HL-60 (cell line): Measurements from ENCODE around the gene CDC25A.

Experiments
- DNase-seq, 2 experiments: peaks; one replicate each; pipeline ENCODE4 v3.0.0-alpha.2; 2010 to 2020; ENCODE audit warnings: low read depth in 1 of 2, low spot score in 1 of 2
- H3K27ac ChIP-seq: fragments of 250-450 bp; sonication (Bioruptor Pico); replicated peaks from 2 replicates; pipeline ENCODE4 v1.5.1; 2020; ENCODE audit warnings: mild to moderate bottlenecking, moderate library complexity
- H3K27me3 ChIP-seq: fragments of 250-450 bp; sonication (Bioruptor Pico); 2 replicates; pipeline ENCODE4 v1.5.1; 2021; ENCODE audit warnings: mild to moderate bottlenecking, moderate library complexity; ENCODE audit not compliant: insufficient read depth, poor library complexity, severe bottlenecking
- H3K4me3 ChIP-seq: replicated peaks from 2 replicates; pipeline ENCODE4 v1.5.1; 2011; ENCODE audit warnings: mild to moderate bottlenecking, control low read depth, low read length; ENCODE audit not compliant: insufficient read depth
- GABPA ChIP-seq: IDR thresholded peaks from 2 replicates; pipeline ENCODE4 v1.6.1; 2012; ENCODE audit warnings: low read depth
- POLR2AphosphoS5 ChIP-seq: IDR thresholded peaks from 2 replicates; pipeline ENCODE4 v1.6.1; 2012; ENCODE audit warnings: low read depth
- SPI1 ChIP-seq: IDR thresholded peaks from 2 replicates; pipeline ENCODE4 v1.6.1; 2012; ENCODE audit warnings: low read depth, mild to moderate bottlenecking, borderline replicate concordance
- TF ChIP-seq, protein P1 (sequence below): IDR thresholded peaks from 2 replicates; pipeline ENCODE4 v1.6.1; 2012; ENCODE audit warnings: low read depth; ENCODE audit not compliant: insufficient replicate concordance
- TF ChIP-seq, protein P2 (sequence below): IDR thresholded peaks from one replicate; pipeline ENCODE4 v1.5.1; 2011; ENCODE audit warnings: low read length, control low read depth, inconsistent platforms; ENCODE audit not compliant: insufficient read depth

CDC25A gene

GRCh38 chr3:48218537-48218936 lies 30.3 kb upstream of the CDC25A start:
- H3K27ac ChIP-seq: no peak overlapping the region
- TF ChIP-seq, protein P1, sequence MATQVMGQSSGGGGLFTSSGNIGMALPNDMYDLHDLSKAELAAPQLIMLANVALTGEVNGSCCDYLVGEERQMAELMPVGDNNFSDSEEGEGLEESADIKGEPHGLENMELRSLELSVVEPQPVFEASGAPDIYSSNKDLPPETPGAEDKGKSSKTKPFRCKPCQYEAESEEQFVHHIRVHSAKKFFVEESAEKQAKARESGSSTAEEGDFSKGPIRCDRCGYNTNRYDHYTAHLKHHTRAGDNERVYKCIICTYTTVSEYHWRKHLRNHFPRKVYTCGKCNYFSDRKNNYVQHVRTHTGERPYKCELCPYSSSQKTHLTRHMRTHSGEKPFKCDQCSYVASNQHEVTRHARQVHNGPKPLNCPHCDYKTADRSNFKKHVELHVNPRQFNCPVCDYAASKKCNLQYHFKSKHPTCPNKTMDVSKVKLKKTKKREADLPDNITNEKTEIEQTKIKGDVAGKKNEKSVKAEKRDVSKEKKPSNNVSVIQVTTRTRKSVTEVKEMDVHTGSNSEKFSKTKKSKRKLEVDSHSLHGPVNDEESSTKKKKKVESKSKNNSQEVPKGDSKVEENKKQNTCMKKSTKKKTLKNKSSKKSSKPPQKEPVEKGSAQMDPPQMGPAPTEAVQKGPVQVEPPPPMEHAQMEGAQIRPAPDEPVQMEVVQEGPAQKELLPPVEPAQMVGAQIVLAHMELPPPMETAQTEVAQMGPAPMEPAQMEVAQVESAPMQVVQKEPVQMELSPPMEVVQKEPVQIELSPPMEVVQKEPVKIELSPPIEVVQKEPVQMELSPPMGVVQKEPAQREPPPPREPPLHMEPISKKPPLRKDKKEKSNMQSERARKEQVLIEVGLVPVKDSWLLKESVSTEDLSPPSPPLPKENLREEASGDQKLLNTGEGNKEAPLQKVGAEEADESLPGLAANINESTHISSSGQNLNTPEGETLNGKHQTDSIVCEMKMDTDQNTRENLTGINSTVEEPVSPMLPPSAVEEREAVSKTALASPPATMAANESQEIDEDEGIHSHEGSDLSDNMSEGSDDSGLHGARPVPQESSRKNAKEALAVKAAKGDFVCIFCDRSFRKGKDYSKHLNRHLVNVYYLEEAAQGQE: no peak
- no peaks in the 10 kb centered on the region for H3K27me3 ChIP-seq
- DNase-seq: no peak
- no peak overlapping the region for H3K4me3 ChIP-seq

DNA sequence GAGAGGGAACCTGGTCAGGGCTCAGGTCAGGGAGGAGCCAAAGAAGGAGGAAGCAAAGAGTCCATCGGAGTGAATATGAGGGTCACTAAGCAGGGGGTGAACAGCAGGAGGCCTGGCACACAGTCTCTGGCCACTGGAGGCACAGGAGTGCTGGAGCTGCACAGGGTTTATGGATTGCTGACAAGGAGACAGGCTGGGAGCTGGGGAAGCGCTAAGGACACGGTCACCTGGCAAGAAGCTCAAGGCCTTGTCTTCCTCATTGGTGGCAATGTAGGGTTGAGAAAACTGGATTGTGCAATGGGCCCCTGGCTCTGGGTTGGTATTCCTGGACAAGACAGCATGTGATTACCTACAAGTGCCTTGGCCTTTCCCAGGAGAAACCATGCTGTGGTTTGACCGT lies 29.2 kb upstream of the CDC25A start:
- H3K27ac ChIP-seq: no peak overlapping the region; the same call in 1 of the 2 replicates
- DNase-seq: peak; percentile 58 to 59
- H3K4me3 ChIP-seq: no peak overlapping the region
- TF ChIP-seq, protein P2, sequence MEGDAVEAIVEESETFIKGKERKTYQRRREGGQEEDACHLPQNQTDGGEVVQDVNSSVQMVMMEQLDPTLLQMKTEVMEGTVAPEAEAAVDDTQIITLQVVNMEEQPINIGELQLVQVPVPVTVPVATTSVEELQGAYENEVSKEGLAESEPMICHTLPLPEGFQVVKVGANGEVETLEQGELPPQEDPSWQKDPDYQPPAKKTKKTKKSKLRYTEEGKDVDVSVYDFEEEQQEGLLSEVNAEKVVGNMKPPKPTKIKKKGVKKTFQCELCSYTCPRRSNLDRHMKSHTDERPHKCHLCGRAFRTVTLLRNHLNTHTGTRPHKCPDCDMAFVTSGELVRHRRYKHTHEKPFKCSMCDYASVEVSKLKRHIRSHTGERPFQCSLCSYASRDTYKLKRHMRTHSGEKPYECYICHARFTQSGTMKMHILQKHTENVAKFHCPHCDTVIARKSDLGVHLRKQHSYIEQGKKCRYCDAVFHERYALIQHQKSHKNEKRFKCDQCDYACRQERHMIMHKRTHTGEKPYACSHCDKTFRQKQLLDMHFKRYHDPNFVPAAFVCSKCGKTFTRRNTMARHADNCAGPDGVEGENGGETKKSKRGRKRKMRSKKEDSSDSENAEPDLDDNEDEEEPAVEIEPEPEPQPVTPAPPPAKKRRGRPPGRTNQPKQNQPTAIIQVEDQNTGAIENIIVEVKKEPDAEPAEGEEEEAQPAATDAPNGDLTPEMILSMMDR: no peak
- H3K27me3 ChIP-seq: no peaks in the 10 kb centered on the region

GRCh38 chr3:48215876-48216275 lies 27.7 kb upstream of the CDC25A start:
- Histone ChIP-seq H3K27ac (no peak overlapping the region), H3K4me3 (no peak overlapping the region), H3K27me3 (no peaks in the 10 kb centered on the region)
- TF ChIP-seq GABPA: no peak
- no peak for TF ChIP-seq SPI1
- TF ChIP-seq, protein P2: no peak
- TF ChIP-seq, protein P1: no peak
- TF ChIP-seq POLR2AphosphoS5: no peak
- DNase-seq: no peak

GRCh38 chr3:48215466-48215865 lies 27.2 kb upstream of the CDC25A start:
- no peak for TF ChIP-seq POLR2AphosphoS5
- no peak for TF ChIP-seq SPI1
- TF ChIP-seq, protein P1: no peak
- no peak for TF ChIP-seq GABPA
- TF ChIP-seq, protein P2: no peak
- DNase-seq: no peak
- no peak overlapping the region for H3K4me3 ChIP-seq
- H3K27ac ChIP-seq: no peak overlapping the region
- no peaks in the 10 kb centered on the region for H3K27me3 ChIP-seq
